Keratinocyte (primary cell): ENCODE results near the gene BCAR3. TPM values are rescaled to one million over a fixed set of nuclear protein-coding genes. Genes with fewer than 3 reads are reported as not detected.

Experiments
- DNase-seq: peaks from one replicate; pipeline ENCODE4 v3.0.0-alpha.2; 2011; ENCODE audit warnings: low read depth, missing footprints, low spot score
- FAIRE-seq: peaks from 2 replicates; lab custom pipeline; 2011; peaks lifted over from hg19 to GRCh38; lab: Jason Lieb, UNC
- H2AFZ ChIP-seq: 2 replicates; pipeline ENCODE4 v1.6.0; 2012; ENCODE audit warnings: low read length, control low read depth, inconsistent platforms; ENCODE audit not compliant: control insufficient read depth
- H3K27ac ChIP-seq: 2 replicates; pipeline ENCODE4 v1.5.1; 2011; ENCODE audit warnings: low read length; ENCODE audit not compliant: control insufficient read depth, insufficient read depth
- H3K27me3 ChIP-seq: 3 replicates; pipeline ENCODE4 v1.6.0; 2011; ENCODE audit warnings: low read length; ENCODE audit not compliant: control insufficient read depth, insufficient read depth; ENCODE audit errors: extremely low read depth
- H3K36me3 ChIP-seq, 2 experiments: 2 replicates in 1 of 2; 3 replicates in 1 of 2; pipeline ENCODE4 v1.5.1; 2011; ENCODE audit warnings: low read length in 2 of 2, mild to moderate bottlenecking in 1 of 2; ENCODE audit not compliant: control insufficient read depth in 2 of 2, insufficient read depth in 2 of 2; ENCODE audit errors: extremely low read depth in 1 of 2
- H3K4me1 ChIP-seq: 3 replicates; pipeline ENCODE4 v1.5.1; 2011; ENCODE audit warnings: low read length; ENCODE audit not compliant: control insufficient read depth, insufficient read depth; ENCODE audit errors: extremely low read depth
- H3K4me2 ChIP-seq: 3 replicates; pipeline ENCODE4 v1.6.0; 2011; ENCODE audit warnings: low read depth, low read length; ENCODE audit not compliant: control insufficient read depth, insufficient read depth; ENCODE audit errors: extremely low read depth
- H3K4me3 ChIP-seq, 3 experiments: fragments of 200-600 bp in 1 of 3; sonication (generic) in 1 of 3; 2 replicates in 2 of 3; 3 replicates in 1 of 3; pipeline ENCODE4 v1.5.1; 2011 to 2016; ENCODE audit warnings: low read length in 3 of 3, mild to moderate bottlenecking in 3 of 3, control low read depth in 2 of 3, inconsistent platforms in 1 of 3, low read depth in 1 of 3, mixed read lengths in 1 of 3, mixed run types in 1 of 3, moderate library complexity in 1 of 3; ENCODE audit not compliant: control insufficient read depth in 2 of 3, insufficient read depth in 2 of 3; ENCODE audit errors: extremely low read depth in 1 of 3
- H3K79me2 ChIP-seq: 2 replicates; pipeline ENCODE4 v1.6.0; 2012; ENCODE audit warnings: low read length; ENCODE audit not compliant: control insufficient read depth, insufficient read depth
- H3K9ac ChIP-seq: 3 replicates; pipeline ENCODE4 v1.6.0; 2011; ENCODE audit warnings: low read length; ENCODE audit not compliant: control insufficient read depth, insufficient read depth; ENCODE audit errors: extremely low read depth
- H3K9me1 ChIP-seq: 3 replicates; pipeline ENCODE4 v1.6.0; 2011; ENCODE audit warnings: low read length; ENCODE audit not compliant: control insufficient read depth, insufficient read depth; ENCODE audit errors: extremely low read depth
- H3K9me3 ChIP-seq: 2 replicates; pipeline ENCODE4 v1.5.1; 2012; ENCODE audit warnings: low read depth, low read length; ENCODE audit not compliant: control insufficient read depth
- H4K20me1 ChIP-seq: 3 replicates; pipeline ENCODE4 v1.6.0; 2011; ENCODE audit warnings: low read length; ENCODE audit not compliant: control insufficient read depth, insufficient read depth; ENCODE audit errors: extremely low read depth
- EZH2 ChIP-seq: IDR thresholded peaks from one replicate; pipeline ENCODE4 v1.6.1; 2012; ENCODE audit warnings: inconsistent platforms, mild to moderate bottlenecking, low read length, moderate library complexity
- dilution Hi-C: fragments of 300-500 bp; cut with MboI; formaldehyde crosslinking; loops from one replicate; pipeline ENCODE4 v1.7.0; 2020; ENCODE audit warnings: low sequenced_read_pairs; ENCODE audit not compliant: extremely low pct_ligation_motif_present
- polyA plus RNA-seq, 5 experiments: library from polyadenylated mRNA; depleted of rRNA in 3 of 5; stranded (reverse) in 3 of 5; stranded (forward) in 1 of 5; unstranded in 1 of 5; fragments of >200 nt; gene quantifications; 1 replicate in 1 of 5; 2 replicates in 3 of 5; 3 replicates in 1 of 5; pipeline versions ENCODE4 v1.2.1 to v1.2.3, GENCODE V29; 2011 to 2012; ENCODE audit warnings: missing spikeins in 2 of 5, low read depth in 1 of 5, low replicate concordance in 1 of 5
- TF ChIP-seq, protein P1 (sequence below), 3 experiments: IDR thresholded peaks in 1 of 3; conservative IDR thresholded peaks in 1 of 3; optimal IDR thresholded peaks in 1 of 3; 2 replicates in 2 of 3; 3 replicates in 1 of 3; pipeline versions ENCODE3 to v1.5.1; 2011; ENCODE audit warnings: low read length in 3 of 3, mild to moderate bottlenecking in 3 of 3, moderate library complexity in 2 of 3, control low read depth in 1 of 3, inconsistent platforms in 1 of 3; ENCODE audit not compliant: insufficient read depth in 2 of 3; ENCODE audit errors: extremely low read depth in 1 of 3

The BCAR3 gene
- polyA plus RNA-seq, 1 donor (not counting 4 experiments of a cell fraction or from before 2014, with no cell fraction given): 77.2 TPM

- peaks cover 92% of the 10 kb centered on the region for H3K79me2 ChIP-seq
- peaks cover 28 to 53% of the 10 kb centered on the region in 2 experiments for H3K36me3 ChIP-seq
- no peak for FAIRE-seq
- H3K4me2 ChIP-seq: peak overlapping the region; percentile 74
- no peak for DNase-seq
- H3K27ac ChIP-seq: peak overlapping the region; percentile 90
- H3K9ac ChIP-seq: peak overlapping the region; percentile 48
- no peak overlapping the region for H2AFZ ChIP-seq
- no peaks in the 10 kb centered on the region for H3K27me3 ChIP-seq
- H3K9me3 ChIP-seq: no peaks in the 10 kb centered on the region
- H3K4me3 ChIP-seq: peak overlapping the region in 1 of 3 experiments; percentile 36
- H3K4me1 ChIP-seq: peaks cover 65% of the 10 kb centered on the region
- TF ChIP-seq, protein P1, sequence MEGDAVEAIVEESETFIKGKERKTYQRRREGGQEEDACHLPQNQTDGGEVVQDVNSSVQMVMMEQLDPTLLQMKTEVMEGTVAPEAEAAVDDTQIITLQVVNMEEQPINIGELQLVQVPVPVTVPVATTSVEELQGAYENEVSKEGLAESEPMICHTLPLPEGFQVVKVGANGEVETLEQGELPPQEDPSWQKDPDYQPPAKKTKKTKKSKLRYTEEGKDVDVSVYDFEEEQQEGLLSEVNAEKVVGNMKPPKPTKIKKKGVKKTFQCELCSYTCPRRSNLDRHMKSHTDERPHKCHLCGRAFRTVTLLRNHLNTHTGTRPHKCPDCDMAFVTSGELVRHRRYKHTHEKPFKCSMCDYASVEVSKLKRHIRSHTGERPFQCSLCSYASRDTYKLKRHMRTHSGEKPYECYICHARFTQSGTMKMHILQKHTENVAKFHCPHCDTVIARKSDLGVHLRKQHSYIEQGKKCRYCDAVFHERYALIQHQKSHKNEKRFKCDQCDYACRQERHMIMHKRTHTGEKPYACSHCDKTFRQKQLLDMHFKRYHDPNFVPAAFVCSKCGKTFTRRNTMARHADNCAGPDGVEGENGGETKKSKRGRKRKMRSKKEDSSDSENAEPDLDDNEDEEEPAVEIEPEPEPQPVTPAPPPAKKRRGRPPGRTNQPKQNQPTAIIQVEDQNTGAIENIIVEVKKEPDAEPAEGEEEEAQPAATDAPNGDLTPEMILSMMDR (optimal IDR thresholded peaks at IDR 0.05 in 1 of 3, IDR thresholded peaks at IDR 0.05 in 1 of 3, conservative IDR thresholded peaks at IDR 0.05 in 1 of 3; ENCODE audit: extremely low read depth in 1 of 3, insufficient read depth in 2 of 3, low read length in 3 of 3): no peak
- no peak for TF ChIP-seq EZH2
- dilution Hi-C loops: no loop called here
- H4K20me1 ChIP-seq: peaks cover 46% of the 10 kb centered on the region
- peaks cover 2% of the 10 kb centered on the region for H3K9me1 ChIP-seq
Measured at GRCh38 chr1:93665015-93665414, 16.6 kb downstream of the BCAR3 start.

DNA sequence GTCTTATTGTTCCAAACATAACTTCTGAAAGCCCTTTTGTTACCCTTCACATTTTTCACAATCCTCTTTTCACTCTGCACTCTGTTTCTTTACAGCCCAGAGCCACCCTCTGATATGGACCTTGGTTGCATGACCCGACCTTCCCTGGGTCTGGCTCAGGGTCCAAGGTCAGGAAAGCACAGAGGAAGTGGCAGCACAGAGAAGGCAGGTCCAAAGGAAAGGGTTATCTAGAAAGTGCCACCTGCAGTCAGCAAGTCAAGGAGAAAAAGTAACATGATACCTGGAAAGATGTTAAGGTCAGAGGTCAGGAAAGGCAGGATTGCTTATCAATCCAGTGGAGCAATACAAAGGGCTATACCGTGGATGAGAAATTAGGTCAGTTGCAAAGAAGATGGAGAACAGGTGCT, 18.4 kb downstream of the BCAR3 start:
- Histone ChIP-seq H2AFZ (no peak overlapping the region), H3K4me1 (peaks cover 63% of the 10 kb centered on the region), H3K4me3 (no peak overlapping the region), H3K79me2 (peaks cover 92% of the 10 kb centered on the region), H3K9me1 (peaks cover 4% of the 10 kb centered on the region), H3K9ac (no peak overlapping the region), H3K27me3 (no peaks in the 10 kb centered on the region), H3K36me3 (peaks cover 29 to 50% of the 10 kb centered on the region in 2 experiments), H3K9me3 (no peaks in the 10 kb centered on the region), H4K20me1 (peaks cover 40% of the 10 kb centered on the region), H3K4me2 (peak overlapping the region; percentile 18), H3K27ac (peak overlapping the region; percentile 90)
- no peak for FAIRE-seq
- TF ChIP-seq, protein P1 (optimal IDR thresholded peaks at IDR 0.05 in 1 of 3, IDR thresholded peaks at IDR 0.05 in 1 of 3, conservative IDR thresholded peaks at IDR 0.05 in 1 of 3; ENCODE audit: extremely low read depth in 1 of 3, insufficient read depth in 2 of 3, low read length in 3 of 3): no peak
- no peak for TF ChIP-seq EZH2
- DNase-seq: no peak
- dilution Hi-C loops: no loop called here
